ENCODE results near the gene PICK1. TPM values are rescaled to one million over a fixed set of nuclear protein-coding genes. Genes with fewer than 3 reads are reported as not detected.
"Not testable (repeated sequence)": the region's sequence is repeated elsewhere in the genome, so short reads cannot be mapped to it uniquely, and the experiment has no call there.

PICK1 gene
- total RNA-seq, 4 donors from 2014 or later = 16.1 to 43.0 (median 31.6) TPM

DNA sequence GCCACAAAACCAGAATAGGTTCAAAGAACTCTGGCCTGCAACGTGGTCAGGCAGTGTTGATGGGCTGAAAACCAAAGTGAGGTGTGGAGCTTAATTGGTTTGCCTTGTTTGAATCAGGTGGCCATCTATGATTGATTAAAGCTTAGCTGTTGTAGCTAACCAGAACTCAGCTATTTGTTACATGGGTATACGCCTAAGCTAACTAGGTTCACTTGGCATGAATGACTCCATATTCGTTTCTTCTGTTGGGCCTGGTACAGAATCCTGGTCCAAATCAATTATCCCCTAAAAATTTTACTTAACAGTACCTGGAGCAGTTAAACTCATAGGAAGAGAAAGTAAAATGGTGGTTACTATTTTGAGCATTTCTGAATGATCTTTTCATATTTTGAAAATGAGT, 61.0 kb downstream of the PICK1 start:
- DNase-seq (ENCODE audit: low spot score) (no peak), ATAC-seq (ENCODE audit: low FRiP score) (no peak)
- TF ChIP-seq, protein P1, sequence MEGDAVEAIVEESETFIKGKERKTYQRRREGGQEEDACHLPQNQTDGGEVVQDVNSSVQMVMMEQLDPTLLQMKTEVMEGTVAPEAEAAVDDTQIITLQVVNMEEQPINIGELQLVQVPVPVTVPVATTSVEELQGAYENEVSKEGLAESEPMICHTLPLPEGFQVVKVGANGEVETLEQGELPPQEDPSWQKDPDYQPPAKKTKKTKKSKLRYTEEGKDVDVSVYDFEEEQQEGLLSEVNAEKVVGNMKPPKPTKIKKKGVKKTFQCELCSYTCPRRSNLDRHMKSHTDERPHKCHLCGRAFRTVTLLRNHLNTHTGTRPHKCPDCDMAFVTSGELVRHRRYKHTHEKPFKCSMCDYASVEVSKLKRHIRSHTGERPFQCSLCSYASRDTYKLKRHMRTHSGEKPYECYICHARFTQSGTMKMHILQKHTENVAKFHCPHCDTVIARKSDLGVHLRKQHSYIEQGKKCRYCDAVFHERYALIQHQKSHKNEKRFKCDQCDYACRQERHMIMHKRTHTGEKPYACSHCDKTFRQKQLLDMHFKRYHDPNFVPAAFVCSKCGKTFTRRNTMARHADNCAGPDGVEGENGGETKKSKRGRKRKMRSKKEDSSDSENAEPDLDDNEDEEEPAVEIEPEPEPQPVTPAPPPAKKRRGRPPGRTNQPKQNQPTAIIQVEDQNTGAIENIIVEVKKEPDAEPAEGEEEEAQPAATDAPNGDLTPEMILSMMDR (IDR thresholded peaks at IDR 0.05) = no peak

DNA sequence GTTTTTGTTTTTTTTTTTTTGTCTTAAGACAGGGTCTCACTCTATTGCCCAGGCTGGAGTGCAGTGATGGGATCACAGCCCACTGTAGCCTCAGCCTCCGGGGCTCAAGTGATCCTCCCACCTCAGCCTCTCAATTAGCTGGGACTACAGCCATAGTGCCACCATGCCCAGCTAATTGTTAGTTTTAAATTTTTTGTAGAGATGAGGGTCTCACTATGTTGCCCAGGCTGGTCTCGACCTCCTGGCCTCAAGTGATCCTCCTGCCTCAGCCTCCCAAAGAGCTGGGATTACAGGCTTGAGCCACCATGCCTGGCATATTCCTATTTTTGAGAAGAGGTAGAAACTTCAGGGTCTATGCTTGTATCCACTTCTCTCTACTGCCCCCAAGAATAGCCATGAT, 61.5 kb downstream of the PICK1 start:
- not testable (repeated sequence) for DNase-seq (ENCODE audit: low spot score); ATAC-seq (ENCODE audit: low FRiP score)

DNA sequence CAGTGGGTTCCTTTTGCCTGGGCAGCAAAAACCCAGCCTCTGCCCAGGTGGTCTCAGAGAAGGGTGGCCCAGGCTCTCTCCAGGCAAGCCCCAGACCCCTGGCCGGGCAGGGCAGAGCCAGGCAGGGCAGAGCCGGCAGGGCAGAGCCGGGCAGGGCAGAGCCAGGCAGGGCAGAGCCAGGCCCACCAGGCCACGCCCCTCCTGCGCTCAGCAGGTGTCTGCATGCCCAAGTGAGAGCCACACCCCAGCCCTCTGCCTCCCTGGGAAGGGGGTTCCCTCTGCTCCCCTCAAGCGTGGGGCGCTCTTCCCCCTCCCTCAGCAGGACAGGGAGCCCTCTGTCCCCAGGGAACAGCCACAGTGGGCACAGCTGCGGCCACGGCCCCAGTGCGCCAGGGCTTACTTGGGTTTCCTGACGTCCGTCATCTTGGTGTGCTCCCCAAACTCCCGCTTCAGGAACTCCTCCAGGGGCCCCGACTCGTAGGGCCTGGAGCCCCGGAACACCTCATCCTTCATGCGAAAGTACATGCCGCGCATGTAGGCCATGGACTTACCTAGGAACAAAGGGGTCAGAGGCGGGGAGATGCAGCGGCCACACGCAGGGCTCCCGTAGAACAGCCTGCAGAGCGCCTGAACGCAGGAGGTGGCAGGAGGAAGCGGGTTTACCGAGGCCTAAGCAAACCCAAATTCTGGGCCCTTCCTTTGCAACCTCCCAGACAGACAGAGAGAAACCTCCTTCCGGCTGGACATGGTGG, 63.3 kb downstream of the PICK1 start:
- no peak for DNase-seq (ENCODE audit: low spot score)
- ATAC-seq (ENCODE audit: low FRiP score) = no peak
- TF ChIP-seq, protein P1 (IDR thresholded peaks at IDR 0.05) = no peak

DNA sequence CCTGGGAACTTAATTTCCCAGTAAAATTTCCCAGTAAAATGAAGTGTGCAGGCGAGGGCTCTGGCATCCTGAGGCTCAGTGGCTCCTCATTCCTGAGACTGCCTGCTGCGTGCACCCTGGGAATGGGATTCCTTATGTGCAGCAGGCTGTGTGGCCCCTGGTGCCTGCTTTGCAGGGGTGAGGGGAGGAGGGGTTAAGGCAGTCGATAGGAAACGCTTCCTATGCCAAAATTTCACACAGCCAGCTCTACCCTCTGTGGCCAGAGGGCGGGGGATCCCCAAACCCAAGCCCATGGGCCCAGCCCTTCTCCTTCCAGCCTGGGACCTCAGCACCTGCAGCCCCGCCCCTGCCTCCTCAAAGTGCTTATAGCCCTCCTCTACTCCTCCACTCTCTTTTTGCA, 65.4 kb downstream of the PICK1 start:
- DNase-seq (ENCODE audit: low spot score) (no peak), ATAC-seq (ENCODE audit: low FRiP score) (no peak)
- TF ChIP-seq, protein P1 (IDR thresholded peaks at IDR 0.05) = no peak

DNA sequence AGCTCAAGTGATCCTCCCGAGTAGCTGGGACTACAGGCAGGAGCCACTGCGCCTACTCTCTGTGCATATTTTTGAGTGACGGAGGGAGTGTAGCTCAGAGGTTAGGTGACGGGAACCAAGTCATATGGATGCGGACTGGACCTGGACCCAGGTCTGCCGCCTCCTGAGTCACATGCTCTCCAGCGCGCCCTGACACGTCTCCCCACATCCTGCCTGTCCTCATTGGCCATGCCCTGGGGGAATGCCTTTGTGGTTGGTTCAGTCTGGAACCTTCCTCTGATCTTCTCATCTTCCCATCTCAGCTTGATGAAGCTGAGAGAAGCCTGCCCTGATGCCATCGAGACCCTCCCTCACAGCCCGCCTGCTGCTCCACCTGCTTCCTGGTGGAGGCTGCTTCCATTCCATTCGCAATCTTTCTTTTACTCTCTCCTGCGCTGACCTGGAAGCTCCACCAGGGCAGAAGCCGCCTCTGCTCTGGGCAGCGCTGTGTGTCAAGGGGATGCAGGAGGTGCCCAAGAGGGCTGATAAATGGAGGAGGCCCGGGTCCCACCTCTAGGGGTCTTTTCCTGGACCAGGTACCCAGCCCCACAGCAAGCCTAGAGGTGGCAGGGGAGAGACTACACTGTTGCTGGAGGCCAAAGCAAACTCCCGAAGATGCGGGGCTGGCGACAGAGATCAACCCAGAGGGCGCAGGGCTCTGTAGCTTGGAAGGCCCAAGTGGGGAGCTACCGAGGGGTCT, 67.2 kb downstream of the PICK1 start:
- TF ChIP-seq, protein P1 (IDR thresholded peaks at IDR 0.05) = no peak
- no peak for ATAC-seq (ENCODE audit: low FRiP score)
- DNase-seq (ENCODE audit: low spot score) = no peak

DNA sequence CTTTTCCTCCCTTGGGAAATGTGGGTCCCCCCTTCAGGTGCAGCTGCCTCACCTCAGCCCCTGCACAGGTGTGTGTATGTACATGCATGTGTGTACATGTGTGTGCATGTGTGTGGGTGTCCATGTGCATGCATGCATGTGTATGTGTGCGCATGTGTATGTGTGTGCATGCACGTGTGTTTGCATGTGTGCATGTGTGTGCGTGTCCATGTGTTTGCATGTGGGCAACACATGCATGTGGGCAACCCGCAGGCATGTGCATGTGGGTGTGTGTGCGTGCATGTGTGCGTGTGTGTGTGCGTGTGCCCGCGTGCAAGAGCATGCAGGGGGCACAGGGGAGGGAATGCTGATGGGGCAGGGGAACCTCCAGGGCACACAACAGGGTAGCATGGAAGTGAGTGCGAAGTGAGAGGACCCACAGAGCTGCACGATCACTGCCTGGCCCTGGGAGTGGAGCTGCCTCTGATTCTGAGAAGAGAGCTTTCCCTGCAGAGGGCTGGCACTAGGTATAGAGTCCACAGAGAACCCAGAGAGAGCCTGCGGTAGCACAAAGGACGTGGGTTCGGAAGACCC, 67.9 kb downstream of the PICK1 start:
- ATAC-seq (ENCODE audit: low FRiP score) (no peak), DNase-seq (ENCODE audit: low spot score) (no peak)
- TF ChIP-seq, protein P1 (IDR thresholded peaks at IDR 0.05) = no peak

Other genes with a start within 250 kb of the PICK1 start
- gene GCAT, start 249.5 kb upstream of the PICK1 start, total RNA-seq = 10 to 100 TPM in 1 of 4 donors, 1 to 10 TPM in 3; 6.5 to 12.0 (median 8.9) TPM
- not detected for gene GALR3, start 234.0 kb upstream of the PICK1 start, total RNA-seq
- 10 to 100 TPM; 21.7 to 43.6 (median 28.6) TPM for gene ANKRD54, start 213.1 kb upstream of the PICK1 start, total RNA-seq
- 100 to 1,000 TPM; 303 to 410 (median 328) TPM for gene EIF3L, start 208.0 kb upstream of the PICK1 start, total RNA-seq
- 10 to 100 TPM; 15.4 to 42.4 (median 20.6) TPM for gene MICALL1, start 151.1 kb upstream of the PICK1 start, total RNA-seq
- gene C22orf23, start 103.8 kb upstream of the PICK1 start, total RNA-seq = under 1 TPM in 1 of 4 donors, not detected in 3; 0.56 TPM
- 10 to 100 TPM; 57.3 to 73.9 (median 61.6) TPM for gene POLR2F, start 103.7 kb upstream of the PICK1 start, total RNA-seq
- gene SOX10, start 72.8 kb upstream of the PICK1 start, total RNA-seq = 1 to 10 TPM in 1 of 4 donors, not detected in 3; 2.5 TPM
- gene SLC16A8, start 26.8 kb downstream of the PICK1 start, total RNA-seq = 1 to 10 TPM in 2 of 4 donors, under 1 TPM in 2; 0.24 to 3.2 (median 0.88) TPM
- 1 to 10 TPM; 2.6 to 4.3 (median 3.2) TPM for gene BAIAP2L2, start 53.3 kb downstream of the PICK1 start, total RNA-seq
- gene PLA2G6, start 124.4 kb downstream of the PICK1 start, total RNA-seq = 10 to 100 TPM; 30.8 to 58.5 (median 45.1) TPM
- 100 to 1,000 TPM in 3 of 4 donors, 10 to 100 TPM in 1; 73.9 to 334 (median 202) TPM for gene MAFF, start 144.6 kb downstream of the PICK1 start, total RNA-seq
- gene TMEM184B, start 215.6 kb downstream of the PICK1 start, total RNA-seq = 10 to 100 TPM; 41.2 to 86.4 (median 48.6) TPM

Data from omental fat pad (tissue), 4 donors.